GM23338 (cell line): ENCODE measurements around the gene ANKS1B. TPM values are rescaled to one million over a fixed set of nuclear protein-coding genes. Genes with fewer than 3 reads are reported as not detected.

Experiments used
- ATAC-seq: fragments of 200-7000 bp; cut with Tn5 transposase; 3 replicates; pipeline ENCODE4 v1.9.1; 2020
- DNase-seq: peaks from one replicate; pipeline ENCODE4 v3.0.0-alpha.2; 2015; ENCODE audit warnings: low spot score
- H2AFZ ChIP-seq: fragments of 200-600 bp; sonication (generic); 2 replicates; pipeline ENCODE4 v1.8.0; 2016; ENCODE audit warnings: antibody characterized with exemption, mild to moderate bottlenecking, moderate library complexity
- H3F3A ChIP-seq: fragments of 200-600 bp; sonication (generic); replicated peaks from 2 replicates; pipeline ENCODE4 v1.8.0; 2017; ENCODE audit warnings: antibody characterized with exemption, mixed run types, low read depth
- H3K27ac ChIP-seq: fragments of 200-600 bp; sonication (generic); 2 replicates; pipeline ENCODE4 v1.6.1; 2016; ENCODE audit warnings: low read depth
- H3K27me3 ChIP-seq: fragments of 200-600 bp; sonication (generic); 2 replicates; pipeline ENCODE4 v1.8.0; 2016; ENCODE audit warnings: mild to moderate bottlenecking, mixed run types, moderate library complexity; ENCODE audit not compliant: insufficient read depth
- H3K36me3 ChIP-seq: fragments of 200-600 bp; sonication (generic); 2 replicates; pipeline ENCODE4 v1.8.0; 2016; ENCODE audit warnings: mild to moderate bottlenecking; ENCODE audit not compliant: insufficient read depth
- H3K4me1 ChIP-seq: fragments of 200-600 bp; sonication (generic); 2 replicates; pipeline ENCODE4 v1.8.0; 2016; ENCODE audit warnings: mild to moderate bottlenecking, moderate library complexity; ENCODE audit not compliant: insufficient read depth
- H3K4me2 ChIP-seq: fragments of 200-600 bp; sonication (generic); 2 replicates; pipeline ENCODE4 v1.7.1; 2017; ENCODE audit warnings: mixed run types
- H3K4me3 ChIP-seq: fragments of 200-600 bp; sonication (generic); 2 replicates; pipeline ENCODE4 v1.6.1; 2016; ENCODE audit warnings: mixed run types
- H3K79me2 ChIP-seq: fragments of 200-600 bp; sonication (generic); replicated peaks from 2 replicates; pipeline ENCODE4 v1.8.0; 2017; ENCODE audit warnings: mild to moderate bottlenecking; ENCODE audit not compliant: insufficient read depth
- H3K9me2 ChIP-seq: fragments of 200-600 bp; sonication (generic); 2 replicates; pipeline ENCODE4 v1.8.0; 2017; ENCODE audit not compliant: insufficient read depth
- H4K20me1 ChIP-seq: fragments of 200-600 bp; sonication (generic); replicated peaks from 2 replicates; pipeline ENCODE4 v1.8.0; 2017; ENCODE audit warnings: mild to moderate bottlenecking; ENCODE audit not compliant: insufficient read depth
- H3K27ac Mint-ChIP-seq: 2 replicates; pipeline ENCODE4 v1.8.0; 2020; ENCODE audit warnings: inconsistent platforms, mild to moderate bottlenecking, moderate library complexity, mixed read lengths
- H3K27me3 Mint-ChIP-seq: 3 replicates; pipeline ENCODE4 v1.8.0; 2022; ENCODE audit warnings: low read depth, mild to moderate bottlenecking, moderate library complexity, mixed read lengths, inconsistent platforms; ENCODE audit not compliant: insufficient read depth, poor library complexity
- H3K36me3 Mint-ChIP-seq: 3 replicates; pipeline ENCODE4 v1.8.0; 2021; ENCODE audit warnings: low read depth, mild to moderate bottlenecking, inconsistent platforms, moderate library complexity, mixed read lengths
- H3K4me1 Mint-ChIP-seq: 3 replicates; pipeline ENCODE4 v1.8.0; 2020; ENCODE audit warnings: mild to moderate bottlenecking, inconsistent platforms, mixed read lengths
- H3K4me3 Mint-ChIP-seq: 3 replicates; pipeline ENCODE4 v1.8.0; 2021; ENCODE audit warnings: moderate library complexity, mild to moderate bottlenecking, inconsistent platforms, mixed read lengths
- H3K9me3 Mint-ChIP-seq: 3 replicates; pipeline ENCODE4 v1.8.0; 2020; ENCODE audit warnings: moderate library complexity, mild to moderate bottlenecking, inconsistent platforms, mixed read lengths
- EZH2 ChIP-seq: fragments of 200-600 bp; sonication (generic); IDR thresholded peaks from one replicate; pipeline ENCODE4 v1.8.0; 2017; ENCODE audit warnings: antibody characterized with exemption, mild to moderate bottlenecking, low read depth; ENCODE audit not compliant: unreplicated experiment
- EZH2phosphoT487 ChIP-seq: fragments of 200-600 bp; sonication (generic); IDR thresholded peaks from one replicate; pipeline ENCODE4 v1.8.1; 2018; ENCODE audit warnings: antibody characterized with exemption; ENCODE audit not compliant: unreplicated experiment
- JUNB ChIP-seq: IDR thresholded peaks from one replicate; pipeline ENCODE4 v1.6.1; 2016; ENCODE audit warnings: antibody characterized with exemption; ENCODE audit not compliant: unreplicated experiment
- NANOG ChIP-seq: IDR thresholded peaks from 2 replicates; pipeline ENCODE4 v1.6.1; 2016; ENCODE audit warnings: antibody characterized with exemption, borderline replicate concordance
- STAT1 ChIP-seq: IDR thresholded peaks from one replicate; pipeline ENCODE4 v1.6.1; 2016; ENCODE audit warnings: antibody characterized with exemption; ENCODE audit not compliant: unreplicated experiment
- ZNF114 ChIP-seq: fragments of 250-450 bp; sonication (Bioruptor Pico); IDR thresholded peaks from 2 replicates; pipeline ENCODE4 v1.5.0; 2020; ENCODE audit warnings: mild to moderate bottlenecking, moderate library complexity
- ZNF331 ChIP-seq: fragments of 250-450 bp; sonication (Bioruptor Pico); IDR thresholded peaks from 2 replicates; pipeline ENCODE4 v1.5.0; 2020; ENCODE audit warnings: low read depth, mild to moderate bottlenecking, moderate library complexity
- polyA plus RNA-seq: library from polyadenylated mRNA; unstranded; fragments of >200 nt; fragmentation: Nextera tagmentation; extraction: Ambion mirVana; gene quantifications from 2 replicates; pipeline ENCODE4 v1.2.1, GENCODE V29; 2016
- total RNA-seq: library from RNA; depleted of rRNA; stranded (reverse); fragments of >200 nt; shearing (Covaris generic); gene quantifications from 2 replicates; pipeline ENCODE4 v1.2.3, GENCODE V29; 2014
- TF ChIP-seq, protein P1 (sequence below), 2 experiments: fragments of 200-600 bp in 1 of 2; sonication (generic) in 1 of 2; conservative IDR thresholded peaks; 2 replicates each; pipeline versions ENCODE4 v1.5.1 to v1.6.1; 2016 to 2017; ENCODE audit warnings: antibody characterized with exemption in 2 of 2, low read depth in 2 of 2, mild to moderate bottlenecking in 2 of 2, moderate library complexity in 1 of 2
- TF ChIP-seq, protein P2 (sequence below): IDR thresholded peaks from one replicate; pipeline ENCODE4 v1.6.1; 2018; ENCODE audit warnings: antibody characterized with exemption; ENCODE audit not compliant: unreplicated experiment
- TF ChIP-seq, protein P3 (sequence below): fragments of 250-450 bp; sonication (Bioruptor Pico); IDR thresholded peaks from 2 replicates; pipeline ENCODE4 v1.5.0; 2020; ENCODE audit warnings: mild to moderate bottlenecking, moderate library complexity

Gene ANKS1B
- total and polyA plus RNA-seq, 2 experiments from 2014 or later, result 4.3 to 5.8 TPM

DNA sequence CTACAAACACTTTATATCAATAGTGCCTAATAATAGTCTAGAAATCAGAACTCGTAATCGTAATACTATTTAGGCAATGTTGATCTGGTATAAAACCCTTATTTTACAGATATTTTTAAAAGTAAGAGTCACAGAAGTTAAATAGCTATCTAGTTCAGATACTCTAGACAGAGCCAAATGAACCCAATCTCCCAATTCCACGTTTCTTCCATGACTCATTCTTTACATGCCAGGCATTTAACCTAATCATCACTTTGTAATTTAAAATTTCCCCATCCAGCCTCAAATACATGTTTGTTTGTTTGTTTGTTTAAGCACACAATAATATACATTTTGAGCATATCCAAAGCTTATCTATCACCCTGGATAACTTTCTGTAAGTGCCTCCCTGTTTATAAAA, 373.6 kb downstream of the ANKS1B start:
- Histone ChIP-seq H3K4me2 (0 out of 2 replicates have a peak overlapping the region, but pooled peaks have one; percentile 62), H3K9me2 (peaks cover 9% of the 10 kb centered on the region), H3F3A (no peaks in the 10 kb centered on the region), H3K4me3 (no peak overlapping the region), H3K36me3 (no peaks in the 10 kb centered on the region), H3K27ac (no peak overlapping the region), H3K79me2 (no peaks in the 10 kb centered on the region), H3K4me1 (peaks cover 46% of the 10 kb centered on the region), H3K27me3 (no peaks in the 10 kb centered on the region), H4K20me1 (no peaks in the 10 kb centered on the region), H2AFZ (no peak overlapping the region)
- no peak for TF ChIP-seq EZH2phosphoT487
- TF ChIP-seq, protein P1, sequence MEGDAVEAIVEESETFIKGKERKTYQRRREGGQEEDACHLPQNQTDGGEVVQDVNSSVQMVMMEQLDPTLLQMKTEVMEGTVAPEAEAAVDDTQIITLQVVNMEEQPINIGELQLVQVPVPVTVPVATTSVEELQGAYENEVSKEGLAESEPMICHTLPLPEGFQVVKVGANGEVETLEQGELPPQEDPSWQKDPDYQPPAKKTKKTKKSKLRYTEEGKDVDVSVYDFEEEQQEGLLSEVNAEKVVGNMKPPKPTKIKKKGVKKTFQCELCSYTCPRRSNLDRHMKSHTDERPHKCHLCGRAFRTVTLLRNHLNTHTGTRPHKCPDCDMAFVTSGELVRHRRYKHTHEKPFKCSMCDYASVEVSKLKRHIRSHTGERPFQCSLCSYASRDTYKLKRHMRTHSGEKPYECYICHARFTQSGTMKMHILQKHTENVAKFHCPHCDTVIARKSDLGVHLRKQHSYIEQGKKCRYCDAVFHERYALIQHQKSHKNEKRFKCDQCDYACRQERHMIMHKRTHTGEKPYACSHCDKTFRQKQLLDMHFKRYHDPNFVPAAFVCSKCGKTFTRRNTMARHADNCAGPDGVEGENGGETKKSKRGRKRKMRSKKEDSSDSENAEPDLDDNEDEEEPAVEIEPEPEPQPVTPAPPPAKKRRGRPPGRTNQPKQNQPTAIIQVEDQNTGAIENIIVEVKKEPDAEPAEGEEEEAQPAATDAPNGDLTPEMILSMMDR (conservative IDR thresholded peaks at IDR 0.05; ENCODE audit: low read depth in 2 of 2), result no peak
- TF ChIP-seq, protein P2, sequence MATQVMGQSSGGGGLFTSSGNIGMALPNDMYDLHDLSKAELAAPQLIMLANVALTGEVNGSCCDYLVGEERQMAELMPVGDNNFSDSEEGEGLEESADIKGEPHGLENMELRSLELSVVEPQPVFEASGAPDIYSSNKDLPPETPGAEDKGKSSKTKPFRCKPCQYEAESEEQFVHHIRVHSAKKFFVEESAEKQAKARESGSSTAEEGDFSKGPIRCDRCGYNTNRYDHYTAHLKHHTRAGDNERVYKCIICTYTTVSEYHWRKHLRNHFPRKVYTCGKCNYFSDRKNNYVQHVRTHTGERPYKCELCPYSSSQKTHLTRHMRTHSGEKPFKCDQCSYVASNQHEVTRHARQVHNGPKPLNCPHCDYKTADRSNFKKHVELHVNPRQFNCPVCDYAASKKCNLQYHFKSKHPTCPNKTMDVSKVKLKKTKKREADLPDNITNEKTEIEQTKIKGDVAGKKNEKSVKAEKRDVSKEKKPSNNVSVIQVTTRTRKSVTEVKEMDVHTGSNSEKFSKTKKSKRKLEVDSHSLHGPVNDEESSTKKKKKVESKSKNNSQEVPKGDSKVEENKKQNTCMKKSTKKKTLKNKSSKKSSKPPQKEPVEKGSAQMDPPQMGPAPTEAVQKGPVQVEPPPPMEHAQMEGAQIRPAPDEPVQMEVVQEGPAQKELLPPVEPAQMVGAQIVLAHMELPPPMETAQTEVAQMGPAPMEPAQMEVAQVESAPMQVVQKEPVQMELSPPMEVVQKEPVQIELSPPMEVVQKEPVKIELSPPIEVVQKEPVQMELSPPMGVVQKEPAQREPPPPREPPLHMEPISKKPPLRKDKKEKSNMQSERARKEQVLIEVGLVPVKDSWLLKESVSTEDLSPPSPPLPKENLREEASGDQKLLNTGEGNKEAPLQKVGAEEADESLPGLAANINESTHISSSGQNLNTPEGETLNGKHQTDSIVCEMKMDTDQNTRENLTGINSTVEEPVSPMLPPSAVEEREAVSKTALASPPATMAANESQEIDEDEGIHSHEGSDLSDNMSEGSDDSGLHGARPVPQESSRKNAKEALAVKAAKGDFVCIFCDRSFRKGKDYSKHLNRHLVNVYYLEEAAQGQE, result no peak
- TF ChIP-seq ZNF331 (CRISPR knock-in tag), result no peak
- no peak for TF ChIP-seq EZH2
- TF ChIP-seq NANOG, result no peak
- TF ChIP-seq ZNF114 (CRISPR knock-in tag), result no peak
- TF ChIP-seq JUNB, result no peak
- no peak for TF ChIP-seq STAT1
- TF ChIP-seq, protein P3, sequence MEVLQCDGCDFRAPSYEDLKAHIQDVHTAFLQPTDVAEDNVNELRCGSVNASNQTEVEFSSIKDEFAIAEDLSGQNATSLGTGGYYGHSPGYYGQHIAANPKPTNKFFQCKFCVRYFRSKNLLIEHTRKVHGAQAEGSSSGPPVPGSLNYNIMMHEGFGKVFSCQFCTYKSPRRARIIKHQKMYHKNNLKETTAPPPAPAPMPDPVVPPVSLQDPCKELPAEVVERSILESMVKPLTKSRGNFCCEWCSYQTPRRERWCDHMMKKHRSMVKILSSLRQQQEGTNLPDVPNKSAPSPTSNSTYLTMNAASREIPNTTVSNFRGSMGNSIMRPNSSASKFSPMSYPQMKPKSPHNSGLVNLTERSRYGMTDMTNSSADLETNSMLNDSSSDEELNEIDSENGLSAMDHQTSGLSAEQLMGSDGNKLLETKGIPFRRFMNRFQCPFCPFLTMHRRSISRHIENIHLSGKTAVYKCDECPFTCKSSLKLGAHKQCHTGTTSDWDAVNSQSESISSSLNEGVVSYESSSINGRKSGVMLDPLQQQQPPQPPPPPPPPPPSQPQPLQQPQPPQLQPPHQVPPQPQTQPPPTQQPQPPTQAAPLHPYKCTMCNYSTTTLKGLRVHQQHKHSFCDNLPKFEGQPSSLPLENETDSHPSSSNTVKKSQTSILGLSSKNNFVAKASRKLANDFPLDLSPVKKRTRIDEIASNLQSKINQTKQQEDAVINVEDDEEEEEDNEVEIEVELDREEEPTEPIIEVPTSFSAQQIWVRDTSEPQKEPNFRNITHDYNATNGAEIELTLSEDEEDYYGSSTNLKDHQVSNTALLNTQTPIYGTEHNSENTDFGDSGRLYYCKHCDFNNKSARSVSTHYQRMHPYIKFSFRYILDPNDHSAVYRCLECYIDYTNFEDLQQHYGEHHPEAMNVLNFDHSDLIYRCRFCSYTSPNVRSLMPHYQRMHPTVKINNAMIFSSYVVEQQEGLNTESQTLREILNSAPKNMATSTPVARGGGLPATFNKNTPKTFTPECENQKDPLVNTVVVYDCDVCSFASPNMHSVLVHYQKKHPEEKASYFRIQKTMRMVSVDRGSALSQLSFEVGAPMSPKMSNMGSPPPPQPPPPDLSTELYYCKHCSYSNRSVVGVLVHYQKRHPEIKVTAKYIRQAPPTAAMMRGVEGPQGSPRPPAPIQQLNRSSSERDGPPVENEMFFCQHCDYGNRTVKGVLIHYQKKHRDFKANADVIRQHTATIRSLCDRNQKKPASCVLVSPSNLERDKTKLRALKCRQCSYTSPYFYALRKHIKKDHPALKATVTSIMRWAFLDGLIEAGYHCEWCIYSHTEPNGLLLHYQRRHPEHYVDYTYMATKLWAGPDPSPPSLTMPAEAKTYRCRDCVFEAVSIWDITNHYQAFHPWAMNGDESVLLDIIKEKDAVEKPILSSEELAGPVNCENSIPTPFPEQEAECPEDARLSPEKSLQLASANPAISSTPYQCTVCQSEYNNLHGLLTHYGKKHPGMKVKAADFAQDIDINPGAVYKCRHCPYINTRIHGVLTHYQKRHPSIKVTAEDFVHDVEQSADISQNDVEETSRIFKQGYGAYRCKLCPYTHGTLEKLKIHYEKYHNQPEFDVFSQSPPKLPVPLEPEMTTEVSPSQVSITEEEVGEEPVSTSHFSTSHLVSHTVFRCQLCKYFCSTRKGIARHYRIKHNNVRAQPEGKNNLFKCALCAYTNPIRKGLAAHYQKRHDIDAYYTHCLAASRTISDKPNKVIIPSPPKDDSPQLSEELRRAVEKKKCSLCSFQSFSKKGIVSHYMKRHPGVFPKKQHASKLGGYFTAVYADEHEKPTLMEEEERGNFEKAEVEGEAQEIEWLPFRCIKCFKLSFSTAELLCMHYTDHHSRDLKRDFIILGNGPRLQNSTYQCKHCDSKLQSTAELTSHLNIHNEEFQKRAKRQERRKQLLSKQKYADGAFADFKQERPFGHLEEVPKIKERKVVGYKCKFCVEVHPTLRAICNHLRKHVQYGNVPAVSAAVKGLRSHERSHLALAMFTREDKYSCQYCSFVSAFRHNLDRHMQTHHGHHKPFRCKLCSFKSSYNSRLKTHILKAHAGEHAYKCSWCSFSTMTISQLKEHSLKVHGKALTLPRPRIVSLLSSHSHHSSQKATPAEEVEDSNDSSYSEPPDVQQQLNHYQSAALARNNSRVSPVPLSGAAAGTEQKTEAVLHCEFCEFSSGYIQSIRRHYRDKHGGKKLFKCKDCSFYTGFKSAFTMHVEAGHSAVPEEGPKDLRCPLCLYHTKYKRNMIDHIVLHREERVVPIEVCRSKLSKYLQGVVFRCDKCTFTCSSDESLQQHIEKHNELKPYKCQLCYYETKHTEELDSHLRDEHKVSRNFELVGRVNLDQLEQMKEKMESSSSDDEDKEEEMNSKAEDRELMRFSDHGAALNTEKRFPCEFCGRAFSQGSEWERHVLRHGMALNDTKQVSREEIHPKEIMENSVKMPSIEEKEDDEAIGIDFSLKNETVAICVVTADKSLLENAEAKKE, result no peak
- Mint-ChIP-seq H3K36me3 (no peaks in the 10 kb centered on the region), H3K27me3 (peaks cover 5% of the 10 kb centered on the region), H3K9me3 (no peaks in the 10 kb centered on the region), H3K27ac (no peak overlapping the region), H3K4me3 (no peak overlapping the region), H3K4me1 (peaks cover 44% of the 10 kb centered on the region)
- no peak for ATAC-seq
- DNase-seq, result peak; percentile 11
